Stimulated activated CD8-positive, alpha-beta memory T cell treated with anti-CD3 and anti-CD28 coated beads, Interleukin-15, amount 100 ng/mL, for 48 hours (primary cell): ENCODE measurements around the gene KCND1.
"Not testable (repeated sequence)": the region's sequence is repeated elsewhere in the genome, so short reads cannot be mapped to it uniquely, and the experiment has no call there.

Experiments used
- DNase-seq, 2 donors: peaks; one replicate each; pipeline ENCODE4 v3.0.0-alpha.2; 2020; ENCODE audit warnings: low read depth in 2 of 2

KCND1 gene

DNA sequence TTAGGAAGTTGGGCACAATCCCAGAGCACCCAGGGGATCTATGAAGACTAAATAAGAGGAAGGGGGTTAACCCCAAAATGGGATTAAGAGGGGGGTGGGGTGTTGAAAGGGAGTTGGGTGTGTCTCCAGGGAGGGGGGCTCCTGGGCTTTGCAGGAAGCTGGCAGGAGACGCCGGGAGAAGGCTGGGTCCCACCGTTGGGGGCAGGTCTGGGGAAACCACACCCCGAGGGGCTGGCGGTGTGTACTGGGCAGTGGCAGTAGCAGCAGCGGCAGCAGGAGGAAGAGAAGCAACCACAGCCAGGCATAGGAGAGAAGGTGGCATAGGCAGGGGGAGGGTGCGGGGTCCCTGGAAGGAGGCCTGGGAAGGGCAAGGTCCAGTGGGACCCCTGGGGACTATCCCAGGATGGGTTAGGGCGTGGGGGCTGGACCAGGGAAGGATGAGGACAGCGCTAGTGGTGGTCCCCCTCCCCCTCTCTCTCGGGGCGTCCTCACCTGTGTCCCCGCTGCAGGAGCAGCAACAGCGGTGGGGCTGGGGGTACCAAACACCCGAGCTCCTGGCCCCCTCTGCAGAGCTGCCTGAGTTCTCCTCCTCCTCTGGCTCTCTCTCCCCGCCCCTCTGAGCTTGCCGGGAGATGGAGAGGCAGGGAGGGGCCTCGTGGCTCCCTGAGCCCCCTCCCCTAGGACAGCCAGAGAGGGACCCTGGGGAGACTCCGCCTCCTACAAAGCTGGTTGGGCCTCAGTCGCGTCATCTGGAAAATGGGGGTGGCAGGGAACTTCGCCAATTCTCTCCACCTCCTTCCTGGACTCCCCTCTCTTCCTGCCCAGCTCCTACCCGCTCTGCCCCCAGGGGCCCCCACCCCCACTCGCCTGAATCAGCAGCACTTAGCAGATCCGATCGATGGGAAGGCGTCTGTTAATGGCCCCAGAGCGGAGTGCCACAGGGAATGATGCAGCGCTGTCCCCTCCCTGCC is at the start of gene KCND1:
Gene KCND1 (minus strand): TSS at position 596 of the 971 bp plus-strand sequence. CDS start 1,573 bp downstream, outside the sequence.
- DNase-seq = no peak

DNA sequence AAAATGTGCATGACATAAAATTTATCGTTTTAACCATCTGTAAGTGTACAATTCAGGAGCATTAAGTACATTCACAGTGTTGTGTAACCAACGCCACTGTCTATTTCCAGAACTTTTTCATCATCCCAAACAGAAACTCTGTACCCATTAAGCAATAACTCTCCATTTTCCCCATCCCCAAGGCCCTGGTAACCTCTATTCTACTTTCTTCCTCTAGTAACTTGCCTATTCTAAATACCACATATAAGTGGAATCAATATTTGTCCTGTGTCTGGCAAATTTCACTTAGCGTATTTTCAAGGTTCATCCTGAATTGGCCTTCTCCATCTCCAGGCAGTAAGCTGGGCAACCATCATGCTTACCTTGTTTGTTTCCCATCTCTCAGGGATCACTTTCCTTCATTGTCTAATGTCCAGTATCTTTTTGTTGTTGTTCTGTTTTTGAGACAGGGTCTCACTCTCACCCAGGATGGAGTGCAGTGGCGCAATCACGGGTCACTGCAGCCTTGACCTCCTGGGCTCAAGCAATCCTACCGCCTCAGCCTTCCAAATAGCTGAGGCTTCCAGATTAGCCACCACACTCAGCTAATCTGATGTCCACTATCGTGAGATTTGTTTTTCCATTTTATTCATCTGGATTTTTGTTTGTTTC is 48.1 kb upstream of the KCND1 start:
- no peak for DNase-seq

GRCh38 chrX:49019050-49019449 is 47.4 kb upstream of the KCND1 start:
- no peak for DNase-seq

- no peak for DNase-seq
These were observed 32.1 kb upstream of the KCND1 start for GRCh38 chrX:49003696-49004095.

DNA sequence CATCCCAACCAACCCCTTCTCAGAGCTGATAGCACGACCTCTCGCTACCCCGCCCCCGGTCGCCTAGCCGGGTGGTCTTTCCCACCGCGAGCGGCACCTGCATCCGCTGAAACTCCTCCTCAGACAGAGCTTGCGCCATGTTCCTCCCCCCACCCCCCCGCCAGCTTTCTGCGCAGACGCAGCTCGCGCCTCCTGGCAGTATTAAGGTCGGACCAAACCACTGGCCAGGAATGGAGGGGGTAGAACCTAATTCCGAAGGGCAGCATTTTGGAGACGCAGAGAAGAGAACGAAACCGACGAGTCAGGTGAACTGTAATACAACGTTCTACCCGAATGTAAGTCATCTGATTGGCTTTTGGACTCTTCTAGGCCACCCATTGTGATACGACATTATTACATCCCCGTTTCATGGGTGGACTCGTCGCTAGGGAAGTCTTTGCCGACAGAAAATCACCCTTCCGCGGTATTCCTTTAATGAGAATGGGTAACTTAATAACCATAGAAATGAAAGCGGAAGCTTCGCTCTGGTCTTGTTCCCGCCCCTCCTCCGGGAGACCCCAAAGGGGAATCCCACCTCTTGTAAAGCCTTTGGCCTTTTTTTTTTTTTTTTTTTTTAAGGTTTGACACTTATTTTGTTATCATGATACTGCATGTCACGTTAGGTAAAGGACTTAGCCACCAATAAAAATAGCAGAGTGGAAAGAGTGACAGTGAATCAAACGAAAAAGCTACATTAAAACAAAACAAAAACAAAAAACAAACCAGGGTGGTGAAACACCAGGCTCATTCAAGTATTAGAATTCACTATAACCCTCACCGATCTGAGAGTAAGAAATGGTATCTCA is 30.7 kb upstream of the KCND1 start, which contains the start of gene GRIPAP1:
Gene GRIPAP1 (minus strand): TSS at position 174 of the 845 bp plus-strand sequence. CDS start 35 bp downstream, at position 139.
- peak; percentile 53 for DNase-seq

DNA sequence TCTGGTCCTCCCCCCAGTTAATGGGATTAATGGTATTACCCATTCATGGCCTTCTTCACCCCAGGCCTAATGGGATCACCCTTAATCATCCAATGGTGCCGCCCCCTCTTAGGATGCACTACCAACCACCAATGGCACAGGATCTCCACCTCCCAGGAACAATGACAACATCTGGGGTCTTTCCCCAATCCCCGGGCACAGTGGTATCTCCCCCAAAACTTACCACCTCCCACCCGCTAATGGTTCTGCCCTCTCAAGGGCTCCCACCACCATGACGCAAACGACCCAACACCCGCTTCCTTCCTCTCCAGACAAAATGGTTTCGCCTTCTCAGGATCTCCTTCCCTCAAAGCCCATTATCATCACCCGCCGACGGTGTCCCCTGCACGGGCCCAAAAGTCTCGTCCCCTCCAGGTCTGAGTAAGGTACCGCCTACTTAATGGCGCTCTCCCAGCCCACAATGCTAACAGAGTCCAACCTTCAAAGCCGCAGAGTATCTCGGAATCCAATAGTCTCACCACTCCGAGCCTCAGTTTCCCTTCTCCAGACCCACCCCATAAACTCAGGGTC is 30.0 kb upstream of the KCND1 start:
- DNase-seq = peak; percentile 28 to 39

- no peak for DNase-seq
These were observed 29.0 kb upstream of the KCND1 start for GRCh38 chrX:49000636-49001035.

GRCh38 chrX:48999030-48999429 is 27.4 kb upstream of the KCND1 start:
- DNase-seq = no peak

DNA sequence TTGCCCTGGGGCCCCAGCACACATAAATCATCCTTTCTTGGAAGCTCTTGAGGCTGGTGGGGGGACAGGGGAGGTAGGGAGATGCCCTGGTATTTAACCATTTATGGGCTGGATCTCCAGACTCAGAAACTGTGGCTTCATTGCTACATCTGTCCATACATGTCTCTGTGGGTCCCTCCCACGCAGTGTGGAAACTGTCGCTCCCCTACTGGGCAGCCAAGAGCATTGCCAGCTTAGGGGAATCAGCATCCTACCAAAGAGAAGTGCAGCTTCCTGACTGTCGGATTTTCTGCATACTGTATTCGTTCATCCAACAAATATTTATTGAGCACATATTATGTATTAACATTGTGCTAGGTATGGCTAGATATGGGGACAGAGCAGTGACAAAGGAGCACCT is 26.7 kb upstream of the KCND1 start:
- no peak for DNase-seq

DNA sequence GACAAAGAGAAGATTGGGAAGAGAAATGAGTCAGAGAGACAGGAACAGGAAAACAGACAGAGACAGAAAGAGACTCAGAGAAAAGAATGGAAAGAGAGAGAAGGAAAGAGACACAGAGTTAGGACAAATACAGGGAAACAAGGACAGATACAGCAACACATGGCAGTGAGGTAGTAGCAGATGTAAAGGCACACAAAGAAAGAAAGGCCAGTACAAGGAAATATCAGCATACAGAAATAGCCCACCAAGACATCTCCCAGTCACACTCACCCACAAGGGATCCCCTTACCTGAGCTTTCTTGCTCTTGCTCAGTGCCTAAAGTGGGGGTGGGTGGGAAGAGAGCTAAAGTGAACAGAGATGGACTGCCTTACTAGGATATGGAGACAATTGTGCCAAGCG is 26.2 kb upstream of the KCND1 start:
- DNase-seq = no peak

- DNase-seq = no peak
These were observed 25.8 kb upstream of the KCND1 start for GRCh38 chrX:48997455-48997854.

DNA sequence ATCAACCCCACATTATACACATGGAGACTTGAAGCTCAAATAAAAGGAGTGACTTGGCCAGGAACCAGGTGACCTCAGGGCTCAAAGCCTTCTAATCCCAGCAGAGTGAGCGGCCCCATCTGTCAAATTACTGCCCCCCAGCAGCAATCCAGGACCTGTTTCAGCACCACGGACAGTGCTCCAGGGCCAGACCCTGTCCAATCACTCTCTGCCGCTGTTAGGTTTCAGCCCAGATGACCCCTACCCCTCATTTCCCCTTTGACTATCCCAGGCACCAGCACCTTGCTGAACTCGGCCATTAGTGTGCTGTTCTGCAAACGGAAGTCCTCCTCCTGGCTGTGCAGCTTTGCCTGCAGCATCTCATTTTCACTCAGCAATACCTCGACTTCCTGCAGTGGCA is 25.3 kb upstream of the KCND1 start:
- DNase-seq = no peak

DNA sequence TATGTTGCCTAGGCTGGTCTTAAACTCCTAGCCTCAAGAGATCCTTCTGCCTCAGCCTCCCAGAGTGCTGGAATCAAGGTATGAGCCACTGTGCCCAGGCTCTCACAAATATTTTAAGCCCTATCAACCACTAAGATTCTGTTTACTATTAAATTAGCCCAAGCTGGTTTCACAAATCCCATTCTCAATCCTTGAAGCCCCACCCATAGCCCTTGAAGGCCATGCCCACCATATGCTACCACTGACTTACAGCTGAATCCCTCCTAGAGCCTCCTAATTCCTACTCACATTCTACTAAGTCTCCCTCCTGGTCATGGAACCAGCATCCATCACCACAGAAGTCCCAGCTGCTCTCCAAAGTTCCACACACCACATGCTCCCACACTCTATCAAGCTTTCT is 20.7 kb upstream of the KCND1 start:
- DNase-seq = no peak

DNA sequence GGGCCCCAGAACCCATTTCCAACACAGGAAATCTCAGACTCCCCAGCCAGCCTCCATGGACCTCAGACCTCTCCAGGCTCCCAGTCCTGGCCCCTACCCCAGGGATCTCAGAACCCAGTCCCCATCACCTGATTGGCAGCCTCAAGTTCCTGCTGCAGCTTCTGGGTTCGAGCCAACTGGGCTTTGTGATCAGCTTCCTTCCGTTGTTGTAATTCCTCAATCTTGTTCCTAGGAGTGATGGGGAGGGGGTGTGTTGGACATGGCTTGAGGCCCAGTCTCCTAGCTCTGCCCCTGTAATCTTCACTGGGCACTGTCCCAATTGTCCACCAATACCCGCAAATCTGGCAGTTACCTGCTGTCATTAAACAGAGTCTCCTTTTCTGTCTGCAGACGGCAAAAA is 17.8 kb upstream of the KCND1 start:
- no peak for DNase-seq

- no peak for DNase-seq
These were observed 12.3 kb upstream of the KCND1 start for GRCh38 chrX:48983896-48984295.

DNA sequence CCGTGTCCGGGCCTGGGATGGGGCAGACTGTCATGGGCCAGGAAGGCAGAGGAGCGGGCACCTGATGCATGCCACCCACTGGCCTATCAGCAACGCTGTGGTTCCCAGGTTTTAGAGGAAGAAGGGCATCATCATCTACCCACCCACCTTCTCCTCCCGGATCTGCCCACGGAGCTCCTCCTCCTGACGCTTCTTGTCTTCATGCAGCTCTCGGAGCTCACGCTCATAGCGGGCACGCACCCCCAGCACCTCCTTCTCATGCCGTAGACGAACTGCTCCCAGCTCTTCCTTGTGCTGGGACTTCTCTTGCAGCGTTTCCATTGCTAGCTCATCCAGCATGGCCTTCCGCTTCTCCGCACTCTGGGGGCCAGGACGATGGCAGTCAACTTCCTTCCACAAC is 11.4 kb upstream of the KCND1 start:
- no peak for DNase-seq

GRCh38 chrX:48981178-48981577 is 9.5 kb upstream of the KCND1 start:
- DNase-seq = no peak

DNA sequence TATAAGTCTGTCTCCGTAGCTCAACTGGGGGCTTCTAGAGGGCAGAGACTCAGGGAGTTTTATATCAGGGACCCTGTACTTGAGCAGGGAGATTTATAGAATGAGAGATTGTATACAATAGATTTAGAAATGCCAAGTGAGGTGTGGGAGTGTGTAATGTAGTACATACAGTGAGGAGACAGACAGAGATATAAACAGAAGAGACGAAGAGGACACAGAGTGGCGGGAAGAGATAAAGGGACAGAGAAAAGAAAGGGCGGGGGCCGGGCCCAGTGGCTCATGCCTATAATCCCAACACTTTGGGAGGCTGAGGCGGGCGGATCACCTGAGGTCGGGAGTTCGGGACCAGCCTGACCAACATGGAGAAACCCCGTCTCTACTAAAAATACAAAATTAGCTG is 8.7 kb upstream of the KCND1 start:
- DNase-seq = not testable (repeated sequence)

GRCh38 chrX:48978226-48978625 is 6.6 kb upstream of the KCND1 start:
- DNase-seq = no peak

DNA sequence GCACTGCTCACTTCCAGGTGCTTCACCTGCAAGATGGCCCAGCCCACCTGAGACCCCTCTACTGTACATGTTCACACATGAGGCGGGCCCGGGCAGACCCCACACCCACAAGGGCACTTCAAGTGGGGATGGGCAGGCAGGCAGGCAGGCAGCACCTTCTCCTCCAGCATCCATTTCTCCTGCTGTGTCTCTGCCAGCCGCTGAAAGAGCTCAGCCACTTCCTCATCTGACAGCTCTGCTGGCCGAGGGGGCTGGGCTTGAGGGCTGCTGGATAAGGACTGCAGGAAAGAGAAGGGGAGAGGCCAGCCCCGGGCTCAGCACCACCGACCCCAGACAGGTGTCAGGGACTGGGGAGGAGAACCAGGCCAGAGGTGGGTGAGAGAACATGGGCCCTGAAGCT is 4.4 kb upstream of the KCND1 start:
- no peak for DNase-seq

DNA sequence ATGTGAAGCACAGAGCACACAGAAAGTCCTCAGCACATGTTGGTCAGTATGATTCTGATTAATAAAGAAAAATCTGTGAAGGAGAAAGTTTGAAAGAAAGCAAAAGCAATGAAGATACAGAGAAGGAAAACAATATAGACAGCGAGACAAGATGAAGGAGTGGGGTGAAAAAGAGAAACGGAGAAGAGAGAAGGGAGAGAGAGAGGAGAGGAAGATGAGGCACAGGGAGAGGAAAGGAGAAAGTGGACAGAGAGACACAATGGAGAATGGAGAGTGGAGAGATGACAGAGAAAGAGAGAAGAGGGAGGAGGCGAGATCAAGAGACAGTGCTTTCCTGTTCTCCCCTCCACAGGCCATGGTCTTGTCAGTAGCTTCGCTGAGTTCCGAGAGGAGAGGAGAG is 3.9 kb upstream of the KCND1 start:
- no peak for DNase-seq

GRCh38 chrX:48975041-48975440 is 3.4 kb upstream of the KCND1 start:
- no peak for DNase-seq
